SIG-M5 (cell line): ENCODE measurements around the gene SETD7.

Experiments
- DNase-seq: peaks from one replicate; lab custom pipeline; 2025; lab: John Stamatoyannopoulos, UW

SETD7 gene

GRCh38 chr4:139547979-139548378 is 8.0 kb downstream of the SETD7 start:
- no peak for DNase-seq

DNA sequence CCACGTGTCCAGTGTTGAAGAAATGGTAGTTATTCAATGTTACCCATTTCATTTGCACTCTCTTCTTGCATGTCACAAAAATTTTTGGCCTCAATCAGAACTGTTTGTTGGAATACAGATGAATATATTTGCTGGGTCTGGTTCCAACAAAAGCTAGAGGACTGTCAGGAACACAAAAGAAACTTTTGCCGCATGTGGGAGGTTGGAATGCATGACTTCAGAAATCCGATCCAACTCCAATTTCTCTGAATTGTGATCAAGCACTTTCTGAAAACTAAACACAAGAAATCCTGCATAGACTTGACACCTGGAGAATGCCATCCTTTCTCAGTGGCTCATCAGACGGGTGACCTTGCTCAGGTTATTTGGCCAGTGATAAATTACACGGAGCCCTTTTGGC is 15.4 kb downstream of the SETD7 start:
- no peak for DNase-seq

- no peak for DNase-seq
These were observed 15.9 kb downstream of the SETD7 start for GRCh38 chr4:139540161-139540560.

GRCh38 chr4:139537292-139537691 is 18.7 kb downstream of the SETD7 start:
- no peak for DNase-seq

GRCh38 chr4:139535871-139536234 is 20.2 kb downstream of the SETD7 start:
- DNase-seq: no peak

DNA sequence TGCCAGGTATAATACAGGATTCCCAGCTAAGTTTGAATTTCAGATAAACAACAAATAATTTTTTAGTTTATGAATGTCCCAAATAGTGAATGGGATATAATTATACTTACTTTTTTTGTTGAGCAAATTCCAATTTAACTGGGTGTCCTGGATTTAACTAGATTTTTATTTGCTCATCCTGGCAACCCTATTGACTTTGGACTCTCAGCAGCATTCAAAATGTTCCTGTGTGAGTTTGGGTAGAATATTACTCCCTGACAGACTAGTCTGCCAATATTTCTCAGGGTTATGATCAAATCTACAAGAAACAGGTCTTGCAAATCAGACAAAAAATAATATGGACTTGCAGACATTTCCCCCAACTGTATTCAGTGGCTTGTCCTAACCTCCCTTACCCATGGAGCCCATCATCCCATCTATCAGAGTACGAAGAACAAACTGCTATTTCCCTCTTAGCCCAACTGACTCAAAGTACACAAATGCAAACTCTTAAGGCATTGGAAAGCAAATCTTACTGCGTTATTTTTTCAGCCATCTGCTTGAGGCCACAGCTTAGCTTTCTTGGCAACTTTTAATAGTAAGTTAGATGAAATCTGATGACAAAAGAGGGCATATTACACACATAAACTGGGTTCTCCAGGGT is 20.7 kb downstream of the SETD7 start:
- DNase-seq: no peak

DNA sequence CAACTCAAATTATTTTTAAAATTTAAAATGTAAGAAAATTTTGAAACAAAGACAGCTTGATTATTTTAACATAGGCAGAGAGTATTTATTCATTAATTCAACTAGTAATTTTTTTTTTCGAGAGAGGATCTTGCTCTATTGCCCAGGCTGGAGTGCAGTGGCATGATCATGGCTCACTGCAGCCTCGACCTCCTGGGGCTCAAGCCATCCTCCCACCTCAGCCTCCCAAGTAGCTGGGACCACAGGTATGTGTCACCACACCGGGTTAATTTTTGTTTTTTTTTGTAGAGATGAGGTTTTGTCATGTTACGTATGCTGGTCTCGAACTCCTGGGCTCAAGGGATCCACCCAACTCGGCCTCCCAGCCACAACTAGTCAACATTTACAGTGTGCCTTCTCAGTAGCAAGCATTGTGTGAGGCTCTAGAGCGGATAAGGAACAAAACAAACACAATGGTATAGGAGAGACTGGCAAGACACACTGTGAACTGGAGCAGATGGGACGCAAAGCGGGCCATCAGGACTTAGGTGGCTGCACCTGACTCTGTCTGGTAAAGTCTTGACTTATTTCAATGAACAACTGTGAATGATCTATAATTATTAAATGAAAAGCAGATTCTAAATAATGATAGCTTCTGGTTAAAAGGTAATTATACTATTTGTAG is 21.6 kb downstream of the SETD7 start:
- no peak for DNase-seq

DNA sequence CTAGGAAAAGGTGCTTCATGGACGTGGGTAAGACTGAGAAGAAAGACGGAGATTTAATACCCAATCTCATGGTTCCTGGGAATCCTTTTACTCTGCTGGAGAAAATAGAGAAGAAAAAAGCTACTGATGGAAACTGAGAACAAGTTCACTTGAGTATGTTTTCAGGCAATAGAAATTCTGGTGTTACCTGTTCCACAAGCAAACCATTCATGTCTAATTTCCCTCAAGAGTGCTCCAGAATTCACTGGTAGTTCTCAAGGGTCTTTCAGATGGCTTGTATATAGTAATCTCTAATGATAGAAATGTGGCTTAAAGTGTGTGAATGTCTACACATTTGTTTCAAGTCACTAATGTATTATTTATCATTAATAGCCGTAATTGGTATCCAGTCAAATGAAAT is 22.5 kb downstream of the SETD7 start:
- DNase-seq: no peak

- DNase-seq: no peak
These were observed 23.1 kb downstream of the SETD7 start for GRCh38 chr4:139532947-139533346.

GRCh38 chr4:139530833-139531427 is 25.1 kb downstream of the SETD7 start:
- DNase-seq: no peak

GRCh38 chr4:139528377-139529005 is 27.5 kb downstream of the SETD7 start:
- DNase-seq: peak; percentile 4

DNA sequence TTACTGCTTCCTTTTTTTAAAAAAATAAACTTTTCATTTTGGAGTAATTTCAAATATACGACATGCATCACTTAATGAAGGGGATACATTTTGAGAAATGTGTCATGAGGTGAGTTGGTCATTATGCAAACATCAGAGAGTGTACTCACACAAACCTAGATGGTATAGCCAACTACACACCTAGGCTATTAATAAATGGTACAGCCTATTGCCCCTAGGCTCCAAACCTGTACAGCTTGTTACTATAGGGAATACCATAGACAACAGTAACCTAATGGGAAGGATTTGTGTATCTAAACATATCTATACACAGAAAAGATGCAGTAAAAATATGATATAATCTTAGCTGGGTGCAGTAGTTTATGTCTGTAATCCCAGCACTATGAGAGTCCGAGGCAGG is 29.1 kb downstream of the SETD7 start:
- no peak for DNase-seq

GRCh38 chr4:139525414-139525813 is 30.6 kb downstream of the SETD7 start:
- DNase-seq: no peak

DNA sequence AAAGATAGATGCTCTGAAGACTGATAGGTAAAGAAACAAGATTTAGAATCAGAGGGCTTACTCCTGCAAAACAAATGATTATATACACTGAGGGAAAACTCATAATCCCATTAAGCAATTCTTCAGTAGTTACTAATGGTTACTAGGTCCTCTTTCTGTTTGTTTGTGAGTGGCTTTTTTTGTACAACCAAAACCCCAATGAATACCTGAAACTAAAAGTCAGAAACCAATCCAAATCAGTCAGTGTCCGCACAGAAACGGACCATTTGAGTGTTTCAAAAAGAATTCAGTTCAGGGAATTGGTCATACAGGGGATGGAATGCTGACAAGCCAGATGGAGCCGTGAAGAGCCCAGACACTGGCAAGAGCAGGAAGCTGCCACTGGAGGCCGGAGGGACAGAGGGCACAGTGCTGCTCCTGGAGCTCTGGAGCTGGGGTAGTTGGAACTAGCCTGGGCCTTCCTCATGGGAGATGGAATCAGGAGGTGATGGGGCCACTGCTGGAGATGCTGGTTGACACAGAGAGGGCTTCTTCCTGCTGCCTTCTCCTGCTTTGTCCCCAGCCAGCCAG is 31.9 kb downstream of the SETD7 start:
- no peak for DNase-seq

DNA sequence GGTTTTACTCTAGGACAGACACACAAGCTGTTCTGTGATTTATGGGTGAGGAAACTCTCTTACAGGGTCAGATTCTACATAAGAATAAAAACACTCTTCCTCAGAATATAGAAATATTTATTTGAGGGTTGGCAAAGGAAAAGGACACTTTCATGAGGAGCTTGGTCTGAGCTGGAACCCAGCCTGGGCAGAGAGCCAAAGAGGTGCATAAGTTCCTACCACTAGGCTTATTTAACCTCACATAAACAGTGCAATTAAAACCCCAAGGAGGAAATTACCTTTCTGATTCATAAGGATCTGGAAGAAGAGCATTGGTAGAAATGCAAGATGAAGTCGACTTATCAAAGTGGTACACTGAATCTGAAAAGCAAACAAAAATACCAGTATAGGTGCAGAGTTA is 32.9 kb downstream of the SETD7 start:
- no peak for DNase-seq

- DNase-seq: no peak
These were observed 33.6 kb downstream of the SETD7 start for GRCh38 chr4:139522457-139522856.

DNA sequence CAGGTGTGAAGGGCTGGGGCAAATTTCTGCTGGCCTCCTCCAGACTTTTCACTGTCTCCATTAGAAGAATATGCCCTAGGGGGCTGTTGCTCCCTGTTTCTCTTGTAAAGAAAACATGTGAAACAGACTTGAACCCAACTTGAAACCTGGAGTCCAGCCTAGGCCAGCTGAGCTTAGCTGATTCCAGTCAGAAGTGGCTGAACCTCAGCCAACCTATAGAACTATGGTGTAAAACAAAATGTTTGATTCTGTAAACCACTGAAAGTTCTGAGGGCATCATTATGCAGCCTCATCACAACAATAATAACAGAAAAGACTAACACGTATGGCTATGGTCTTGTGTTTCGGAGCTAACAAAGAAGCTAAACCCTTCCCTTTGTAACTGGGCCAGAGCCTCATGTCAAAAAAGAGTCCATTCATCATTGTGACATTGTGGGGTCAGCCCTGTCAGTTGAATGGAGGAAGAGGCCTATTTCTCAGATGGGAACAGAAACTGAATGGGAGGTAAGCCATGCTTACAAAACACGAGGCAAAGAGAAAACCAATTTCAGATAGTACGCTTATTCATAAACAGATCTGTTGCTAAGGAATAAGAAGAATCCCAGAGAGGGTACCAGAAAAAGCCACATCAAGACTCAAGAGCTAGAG is 34.1 kb downstream of the SETD7 start:
- no peak for DNase-seq

GRCh38 chr4:139515531-139515958 is 40.5 kb downstream of the SETD7 start:
- no peak for DNase-seq

- DNase-seq: no peak
These were observed 41.5 kb downstream of the SETD7 start for GRCh38 chr4:139514382-139515059.

DNA sequence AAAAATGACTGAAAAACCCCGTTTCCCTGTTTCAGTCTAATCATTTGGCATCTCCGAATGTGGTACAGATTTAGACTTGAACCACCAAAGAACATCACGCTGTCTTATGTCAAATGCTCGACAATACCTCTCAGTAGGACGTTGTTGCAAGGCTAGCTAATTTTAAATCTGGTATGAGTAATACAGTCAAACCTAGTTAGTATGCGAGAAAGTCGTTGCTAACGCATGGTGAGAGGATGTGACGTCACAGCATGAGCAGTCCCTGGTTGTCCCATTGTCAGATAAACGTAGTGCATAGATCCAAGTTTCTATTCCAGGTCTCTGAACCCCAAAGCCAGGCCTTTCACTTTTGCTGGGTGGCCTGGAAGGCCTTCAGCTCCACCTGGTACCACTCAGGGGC is 44.7 kb downstream of the SETD7 start:
- no peak for DNase-seq

DNA sequence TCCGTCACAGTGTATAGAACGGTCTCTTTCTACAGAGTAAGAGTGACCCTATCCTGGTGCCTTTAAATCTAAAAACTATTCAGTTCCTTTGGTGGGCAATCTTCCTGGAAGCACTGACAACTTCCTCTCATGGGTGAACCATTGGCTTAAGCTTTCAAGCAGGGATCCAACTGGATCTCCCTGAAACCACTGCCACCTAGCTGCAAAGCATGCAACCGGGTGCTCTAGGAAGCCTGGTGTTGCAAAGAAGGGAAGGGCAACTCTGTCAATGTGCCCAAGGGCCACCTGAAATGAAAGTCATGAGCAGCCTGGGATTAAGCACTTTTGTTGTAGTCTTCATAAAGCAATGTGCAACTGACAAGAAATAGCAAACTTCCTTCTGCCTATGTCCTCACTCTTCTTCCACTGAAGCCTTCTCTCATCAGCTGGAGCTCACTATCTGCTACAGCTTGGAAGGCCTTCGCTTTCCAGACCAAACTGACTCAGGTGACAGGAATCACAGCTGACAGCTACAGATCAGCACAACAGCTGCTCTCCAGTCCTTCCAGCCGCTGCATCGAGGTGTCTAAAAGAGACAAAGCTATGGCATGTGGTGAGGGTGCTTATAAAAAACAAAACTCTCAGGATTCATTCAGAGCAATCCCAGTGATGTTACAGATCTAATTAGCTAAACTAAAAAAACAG is 46.1 kb downstream of the SETD7 start:
- DNase-seq: no peak
